Measurements from ENCODE around the gene PRND.

PRND gene

DNA sequence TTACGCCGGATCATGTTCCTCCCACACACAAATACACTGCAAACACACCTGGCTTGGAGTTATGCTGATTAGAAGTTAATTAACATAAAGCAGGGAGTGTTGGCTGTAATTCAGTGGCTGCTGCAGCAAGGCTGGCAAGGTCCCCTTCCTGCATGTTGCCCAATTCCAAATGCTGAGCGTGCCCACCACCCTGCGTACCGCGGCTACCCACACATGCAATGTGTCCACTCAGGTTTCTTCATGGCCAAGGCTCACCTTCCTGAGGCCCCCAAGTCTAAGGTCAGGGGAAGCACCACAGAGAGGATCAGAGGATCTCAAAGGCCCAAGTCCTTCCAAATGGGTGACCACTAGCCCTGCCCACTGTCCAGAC is 11.6 kb upstream of the PRND start:
- H3K9ac ChIP-seq (ENCODE audit: low read length) = no peak overlapping the region
- H3F3A ChIP-seq (ENCODE audit: insufficient read depth, low read length) = no peaks in the 10 kb centered on the region
- H3K4me1 ChIP-seq (ENCODE audit: insufficient read depth, low read length, severe bottlenecking) = no peaks in the 10 kb centered on the region
- H3K4me2 ChIP-seq (ENCODE audit: low read length) = no peak overlapping the region
- no peaks in the 10 kb centered on the region for H3K27me3 ChIP-seq (ENCODE audit: insufficient read depth, low read length)
- TF ChIP-seq EZH2 (IDR thresholded peaks at IDR 0.05; ENCODE audit: borderline replicate concordance, low read length) = no peak
- TF ChIP-seq, protein P1, sequence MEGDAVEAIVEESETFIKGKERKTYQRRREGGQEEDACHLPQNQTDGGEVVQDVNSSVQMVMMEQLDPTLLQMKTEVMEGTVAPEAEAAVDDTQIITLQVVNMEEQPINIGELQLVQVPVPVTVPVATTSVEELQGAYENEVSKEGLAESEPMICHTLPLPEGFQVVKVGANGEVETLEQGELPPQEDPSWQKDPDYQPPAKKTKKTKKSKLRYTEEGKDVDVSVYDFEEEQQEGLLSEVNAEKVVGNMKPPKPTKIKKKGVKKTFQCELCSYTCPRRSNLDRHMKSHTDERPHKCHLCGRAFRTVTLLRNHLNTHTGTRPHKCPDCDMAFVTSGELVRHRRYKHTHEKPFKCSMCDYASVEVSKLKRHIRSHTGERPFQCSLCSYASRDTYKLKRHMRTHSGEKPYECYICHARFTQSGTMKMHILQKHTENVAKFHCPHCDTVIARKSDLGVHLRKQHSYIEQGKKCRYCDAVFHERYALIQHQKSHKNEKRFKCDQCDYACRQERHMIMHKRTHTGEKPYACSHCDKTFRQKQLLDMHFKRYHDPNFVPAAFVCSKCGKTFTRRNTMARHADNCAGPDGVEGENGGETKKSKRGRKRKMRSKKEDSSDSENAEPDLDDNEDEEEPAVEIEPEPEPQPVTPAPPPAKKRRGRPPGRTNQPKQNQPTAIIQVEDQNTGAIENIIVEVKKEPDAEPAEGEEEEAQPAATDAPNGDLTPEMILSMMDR (IDR thresholded peaks at IDR 0.05; ENCODE audit: low read length) = no peak
- H3K4me3 ChIP-seq (ENCODE audit: low read depth, low read length, poor library complexity, severe bottlenecking) = no peak overlapping the region
- H3K9me3 ChIP-seq (ENCODE audit: low read length) = no peaks in the 10 kb centered on the region
- H3K27ac ChIP-seq (ENCODE audit: low read depth, low read length, poor library complexity, severe bottlenecking) = no peak overlapping the region
- H2AFZ ChIP-seq (ENCODE audit: low read length) = no peak overlapping the region
- H3K36me3 ChIP-seq (ENCODE audit: insufficient read depth, low read length) = no peaks in the 10 kb centered on the region
- H3K79me2 ChIP-seq (ENCODE audit: insufficient read depth, low read length) = no peaks in the 10 kb centered on the region
- H4K20me1 ChIP-seq (ENCODE audit: insufficient read depth, low read length) = no peaks in the 10 kb centered on the region
- no peaks in the 10 kb centered on the region for H3K9me2 ChIP-seq (ENCODE audit: low read depth, low read length)

DNA sequence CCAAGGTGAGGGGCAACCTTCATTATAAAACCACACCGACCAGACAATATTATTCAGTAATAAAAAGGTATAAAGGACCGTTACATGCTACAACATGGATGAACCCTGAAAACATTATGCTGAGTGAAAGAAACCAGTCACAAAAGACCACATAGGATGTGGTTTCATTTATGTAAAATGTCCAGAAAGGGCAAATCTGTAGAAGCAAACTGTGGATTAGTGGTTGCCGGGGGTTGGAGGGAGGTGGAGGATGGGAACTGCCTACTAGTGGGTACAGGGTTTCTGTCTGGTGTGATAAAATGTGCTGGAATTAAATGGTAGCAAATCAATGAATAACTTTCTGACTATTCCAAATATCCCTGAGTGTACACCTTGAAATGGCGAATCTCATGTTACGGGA is 10.2 kb upstream of the PRND start:
- Histone ChIP-seq H3K4me2 (ENCODE audit: low read length) (no peak overlapping the region), H3K4me3 (ENCODE audit: low read depth, low read length, poor library complexity, severe bottlenecking) (no peak overlapping the region), H3K9me2 (ENCODE audit: low read depth, low read length) (no peaks in the 10 kb centered on the region), H3K36me3 (ENCODE audit: insufficient read depth, low read length) (no peaks in the 10 kb centered on the region), H4K20me1 (ENCODE audit: insufficient read depth, low read length) (no peaks in the 10 kb centered on the region), H3K9ac (ENCODE audit: low read length) (no peak overlapping the region), H3K79me2 (ENCODE audit: insufficient read depth, low read length) (no peaks in the 10 kb centered on the region), H2AFZ (ENCODE audit: low read length) (no peak overlapping the region), H3K9me3 (ENCODE audit: low read length) (no peaks in the 10 kb centered on the region), H3K4me1 (ENCODE audit: insufficient read depth, low read length, severe bottlenecking) (no peaks in the 10 kb centered on the region), H3F3A (ENCODE audit: insufficient read depth, low read length) (no peaks in the 10 kb centered on the region), H3K27me3 (ENCODE audit: insufficient read depth, low read length) (no peaks in the 10 kb centered on the region), H3K27ac (ENCODE audit: low read depth, low read length, poor library complexity, severe bottlenecking) (no peak overlapping the region)
- no peak for TF ChIP-seq EZH2 (IDR thresholded peaks at IDR 0.05; ENCODE audit: borderline replicate concordance, low read length)
- TF ChIP-seq, protein P1 (IDR thresholded peaks at IDR 0.05; ENCODE audit: low read length) = no peak

DNA sequence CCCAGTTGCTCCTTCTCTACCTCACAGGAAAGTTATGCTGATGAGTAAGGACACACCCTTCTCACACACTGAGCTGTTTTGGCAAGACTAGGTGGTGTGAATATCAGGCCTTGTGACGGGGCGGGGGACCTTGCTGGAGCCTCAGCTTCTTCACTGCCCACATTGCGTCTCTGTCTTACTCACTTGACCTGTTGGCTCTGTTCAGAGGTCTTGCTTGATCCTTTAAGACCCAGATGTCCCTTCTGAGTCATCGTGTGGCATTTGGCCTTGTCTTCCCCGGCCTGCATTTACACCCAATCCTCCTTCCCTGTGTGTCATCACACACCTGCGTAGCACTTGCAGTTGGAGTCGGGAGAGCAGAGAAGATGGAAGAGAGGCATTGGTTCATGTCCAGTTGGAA is 8.3 kb upstream of the PRND start:
- no peak overlapping the region for H3K27ac ChIP-seq (ENCODE audit: low read depth, low read length, poor library complexity, severe bottlenecking)
- H3K4me2 ChIP-seq (ENCODE audit: low read length) = no peak overlapping the region
- no peaks in the 10 kb centered on the region for H3K27me3 ChIP-seq (ENCODE audit: insufficient read depth, low read length)
- no peak overlapping the region for H3K9ac ChIP-seq (ENCODE audit: low read length)
- H3K4me3 ChIP-seq (ENCODE audit: low read depth, low read length, poor library complexity, severe bottlenecking) = no peak overlapping the region
- TF ChIP-seq, protein P1 (IDR thresholded peaks at IDR 0.05; ENCODE audit: low read length) = no peak
- no peak for TF ChIP-seq EZH2 (IDR thresholded peaks at IDR 0.05; ENCODE audit: borderline replicate concordance, low read length)
- no peaks in the 10 kb centered on the region for H3K9me2 ChIP-seq (ENCODE audit: low read depth, low read length)
- H3K4me1 ChIP-seq (ENCODE audit: insufficient read depth, low read length, severe bottlenecking) = no peaks in the 10 kb centered on the region
- H4K20me1 ChIP-seq (ENCODE audit: insufficient read depth, low read length) = no peaks in the 10 kb centered on the region
- no peak overlapping the region for H2AFZ ChIP-seq (ENCODE audit: low read length)
- H3K79me2 ChIP-seq (ENCODE audit: insufficient read depth, low read length) = no peaks in the 10 kb centered on the region
- H3K9me3 ChIP-seq (ENCODE audit: low read length) = no peaks in the 10 kb centered on the region
- H3K36me3 ChIP-seq (ENCODE audit: insufficient read depth, low read length) = no peaks in the 10 kb centered on the region
- H3F3A ChIP-seq (ENCODE audit: insufficient read depth, low read length) = no peaks in the 10 kb centered on the region
